SK-N-MC (cell line): ENCODE measurements around the gene UPF1.

ENCODE experiments used
- EZH2 ChIP-seq: fragments of 200-600 bp; sonication (generic); IDR thresholded peaks from one replicate; pipeline ENCODE4 v1.6.1; 2017; ENCODE audit warnings: antibody characterized with exemption
- POLR2AphosphoS5 ChIP-seq: IDR thresholded peaks from 2 replicates; pipeline ENCODE4 v1.6.1; 2012; ENCODE audit warnings: mild to moderate bottlenecking, low read depth, low read length, borderline replicate concordance

- TF ChIP-seq EZH2: no peak
- TF ChIP-seq POLR2AphosphoS5: no peak
Observed at GRCh38 chr19:18809149-18809868, 22.4 kb upstream of the UPF1 start.
